Upper lobe of left lung (tissue), 6 donors: ENCODE measurements around the gene ADRA1B. TPM values are rescaled to one million over a fixed set of nuclear protein-coding genes. Genes with fewer than 3 reads are reported as not detected.

Experiments
- ATAC-seq, 2 donors: fragments of 200-7000 bp; cut with Tn5 transposase; one replicate each; pipeline ENCODE4 v1.9.1; 2022; ENCODE audit warnings: mild to moderate bottlenecking in 2 of 2, moderate library complexity in 2 of 2; ENCODE audit not compliant: low FRiP score in 2 of 2
- DNase-seq, 2 donors: peaks; one replicate each; pipeline ENCODE4 v3.0.0-alpha.2; 2019 to 2020
- H3K27ac ChIP-seq, 4 donors: fragments of 200-600 bp; sonication (generic); one replicate each; pipeline ENCODE4 v1.5.1; 2016 to 2019
- H3K27me3 ChIP-seq, 4 donors: fragments of 200-600 bp; sonication (generic); one replicate each; pipeline ENCODE4 v1.5.1; 2017 to 2019
- H3K36me3 ChIP-seq, 4 donors: fragments of 200-600 bp; sonication (generic); one replicate each; pipeline ENCODE4 v1.5.1; 2016 to 2019
- H3K4me1 ChIP-seq, 4 donors: fragments of 200-600 bp; sonication (generic); one replicate each; pipeline ENCODE4 v1.5.1; 2018 to 2019
- H3K4me3 ChIP-seq, 4 donors: fragments of 200-600 bp; sonication (generic); one replicate each; pipeline ENCODE4 v1.5.1; 2017 to 2019; ENCODE audit warnings: mild to moderate bottlenecking in 2 of 4, moderate library complexity in 1 of 4
- H3K9me3 ChIP-seq, 4 donors: fragments of 200-600 bp; sonication (generic); one replicate each; pipeline ENCODE4 v1.5.1; 2018 to 2019
- CTCF ChIP-seq, 6 experiments: fragments of 450-650 bp in 4 of 6; fragments of 200-600 bp in 2 of 6; sonication (generic) in 2 of 6; IDR thresholded peaks; one replicate each; pipeline ENCODE4 v1.5.1; 2016 to 2019; ENCODE audit warnings: antibody characterized with exemption in 6 of 6
- EP300 ChIP-seq, 4 donors: sonication (generic); formaldehyde crosslinking; IDR thresholded peaks; one replicate each; pipeline ENCODE4 v1.5.1; 2017; ENCODE audit warnings: antibody characterized with exemption in 4 of 4, control low read depth in 2 of 4
- POLR2A ChIP-seq, 4 donors: fragments of 450-650 bp; IDR thresholded peaks; one replicate each; pipeline ENCODE4 v1.5.1; 2016 to 2017; ENCODE audit warnings: antibody characterized with exemption in 4 of 4, mild to moderate bottlenecking in 2 of 4
- POLR2AphosphoS5 ChIP-seq, 2 donors: sonication (generic); formaldehyde crosslinking; IDR thresholded peaks; one replicate each; pipeline ENCODE4 v1.5.1; 2017; ENCODE audit warnings: antibody characterized with exemption in 2 of 2
- WGBS, 2 donors: methylation state at CpG; one replicate each; pipeline ENCODE4 v1.1.5; 2017 to 2018; 5-methylcytosine and 5-hydroxymethylcytosine counted together
- total RNA-seq, 6 donors: library from RNA; depleted of rRNA in 4 of 6; stranded (reverse); fragments of >200 nt in 4 of 6; gene quantifications; one replicate each; pipeline versions ENCODE4 v1.1.0 to v1.2.1, GENCODE V29; 2016 to 2021
- donor health status: DM: no; HTN: no; CAD: no; lungs with moderate emphysema.
- donor health status: DM: no; HTN: yes; CAD: no; lungs with severe emphysema.

The ADRA1B gene
- total RNA-seq, 6 donors from 2014 or later: 3.4 to 9.9 (median 5.9) TPM

GRCh38 chr5:159901308-159901707, 15.0 kb upstream of the ADRA1B start:
- Histone ChIP-seq H3K27ac (no peak overlapping the region), H3K36me3 (no peaks in the 10 kb centered on the region), H3K4me3 (no peak overlapping the region), H3K27me3 (no peaks in the 10 kb centered on the region), H3K4me1 (peaks cover 0 to 5% (median 0%) of the 10 kb centered on the region in 4 donors), H3K9me3 (no peaks in the 10 kb centered on the region)
- TF ChIP-seq POLR2AphosphoS5 (IDR thresholded peaks at IDR 0.05): no peak
- no peak for TF ChIP-seq CTCF (IDR thresholded peaks at IDR 0.05)
- TF ChIP-seq EP300 (IDR thresholded peaks at IDR 0.05): no peak
- TF ChIP-seq POLR2A (IDR thresholded peaks at IDR 0.05): no peak
- ATAC-seq (no peak), DNase-seq (no peak)
- WGBS, 2 donors: 79 to 83% methylated on average over 1 of the region's 1 CpG

- H3K27ac ChIP-seq: no peak overlapping the region
- DNase-seq (no peak), ATAC-seq (no peak)
- no peaks in the 10 kb centered on the region for H3K36me3 ChIP-seq
- H3K4me1 ChIP-seq: peaks cover 0 to 5% (median under 1%) of the 10 kb centered on the region in 4 donors
- no peak overlapping the region for H3K4me3 ChIP-seq
- TF ChIP-seq POLR2AphosphoS5 (IDR thresholded peaks at IDR 0.05): no peak
- TF ChIP-seq EP300 (IDR thresholded peaks at IDR 0.05): no peak
- TF ChIP-seq POLR2A (IDR thresholded peaks at IDR 0.05): no peak
- TF ChIP-seq CTCF (IDR thresholded peaks at IDR 0.05): no peak
- H3K9me3 ChIP-seq: no peaks in the 10 kb centered on the region
- no peaks in the 10 kb centered on the region for H3K27me3 ChIP-seq
Observed at GRCh38 chr5:159901772-159902171, 14.5 kb upstream of the ADRA1B start.

- Histone ChIP-seq H3K4me3 (no peak overlapping the region), H3K27ac (no peak overlapping the region), H3K36me3 (no peaks in the 10 kb centered on the region), H3K9me3 (no peaks in the 10 kb centered on the region), H3K4me1 (peaks cover 0 to 7% (median 2%) of the 10 kb centered on the region in 4 donors), H3K27me3 (no peaks in the 10 kb centered on the region)
- no peak for TF ChIP-seq EP300 (IDR thresholded peaks at IDR 0.05)
- TF ChIP-seq POLR2AphosphoS5 (IDR thresholded peaks at IDR 0.05): no peak
- no peak for TF ChIP-seq POLR2A (IDR thresholded peaks at IDR 0.05)
- TF ChIP-seq CTCF (IDR thresholded peaks at IDR 0.05): no peak
- 90 to 91% methylated on average over 5 to 6 of the region's 8 CpGs for WGBS, 2 donors
- ATAC-seq (no peak), DNase-seq (peak in 1 of 2 donors; percentile 37)
Observed at GRCh38 chr5:159902444-159903121, 13.7 kb upstream of the ADRA1B start.

- Histone ChIP-seq H3K36me3 (no peaks in the 10 kb centered on the region), H3K4me1 (peaks cover 0 to 7% (median 3%) of the 10 kb centered on the region in 4 donors), H3K27ac (no peak overlapping the region), H3K9me3 (no peaks in the 10 kb centered on the region), H3K4me3 (no peak overlapping the region), H3K27me3 (no peaks in the 10 kb centered on the region)
- no peak for ATAC-seq
- TF ChIP-seq EP300 (IDR thresholded peaks at IDR 0.05) (no peak), POLR2A (IDR thresholded peaks at IDR 0.05) (no peak), CTCF (IDR thresholded peaks at IDR 0.05) (no peak), POLR2AphosphoS5 (IDR thresholded peaks at IDR 0.05) (no peak)
- DNase-seq: no peak
- 96 to 100% methylated on average over 1 of the region's 1 CpG for WGBS, 2 donors
Observed at GRCh38 chr5:159903131-159903530, 13.2 kb upstream of the ADRA1B start.

- no peaks in the 10 kb centered on the region for H3K27me3 ChIP-seq
- TF ChIP-seq EP300 (IDR thresholded peaks at IDR 0.05) (no peak), CTCF (IDR thresholded peaks at IDR 0.05) (no peak), POLR2A (IDR thresholded peaks at IDR 0.05) (no peak), POLR2AphosphoS5 (IDR thresholded peaks at IDR 0.05) (no peak)
- H3K4me1 ChIP-seq: peaks cover 0 to 8% (median 3%) of the 10 kb centered on the region in 4 donors
- no peak overlapping the region for H3K4me3 ChIP-seq
- H3K9me3 ChIP-seq: no peaks in the 10 kb centered on the region
- no peaks in the 10 kb centered on the region for H3K36me3 ChIP-seq
- no peak overlapping the region for H3K27ac ChIP-seq
- ATAC-seq (no peak), DNase-seq (no peak)
- WGBS, 2 donors: 68 to 78% methylated on average over 1 of the region's 1 CpG
Observed at GRCh38 chr5:159904874-159905273, 11.4 kb upstream of the ADRA1B start.
